ENCODE data around the gene WEE1.
A peak's percentile ranks its signal among the peaks of the same experiment; 100 is the strongest.
"Not testable (repeated sequence)": the region's sequence is repeated elsewhere in the genome, so short reads cannot be mapped to it uniquely, and the experiment has no call there.

The WEE1 gene

DNA sequence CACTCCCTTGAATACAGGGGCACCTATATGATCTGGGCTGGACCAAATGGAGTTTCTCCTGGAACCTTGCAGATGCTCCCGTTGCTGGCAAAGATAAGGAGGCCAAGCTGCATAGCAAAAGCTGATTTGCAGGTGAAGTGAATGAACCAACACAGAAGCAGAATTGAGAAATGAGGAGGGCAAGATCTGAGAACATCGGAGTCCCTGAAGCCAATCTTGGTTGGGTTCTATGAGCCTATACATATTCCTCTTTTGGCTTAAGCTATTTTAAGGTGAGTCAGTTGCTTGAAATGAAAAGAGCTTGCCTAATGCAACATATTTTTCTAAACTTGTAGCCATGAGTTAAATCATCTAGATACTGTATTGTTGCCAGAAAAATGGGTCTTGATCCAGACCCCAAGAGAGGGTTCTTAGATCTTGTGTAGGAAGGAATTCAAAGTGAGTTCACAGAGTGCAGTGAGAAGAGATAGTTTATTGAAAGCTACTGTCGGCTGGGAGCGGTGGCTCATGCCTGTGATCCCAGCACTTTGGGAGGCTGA lies 23.5 kb downstream of the WEE1 start:
- DNase-seq (ENCODE audit: low read depth in 3 of 3) = no peak

DNA sequence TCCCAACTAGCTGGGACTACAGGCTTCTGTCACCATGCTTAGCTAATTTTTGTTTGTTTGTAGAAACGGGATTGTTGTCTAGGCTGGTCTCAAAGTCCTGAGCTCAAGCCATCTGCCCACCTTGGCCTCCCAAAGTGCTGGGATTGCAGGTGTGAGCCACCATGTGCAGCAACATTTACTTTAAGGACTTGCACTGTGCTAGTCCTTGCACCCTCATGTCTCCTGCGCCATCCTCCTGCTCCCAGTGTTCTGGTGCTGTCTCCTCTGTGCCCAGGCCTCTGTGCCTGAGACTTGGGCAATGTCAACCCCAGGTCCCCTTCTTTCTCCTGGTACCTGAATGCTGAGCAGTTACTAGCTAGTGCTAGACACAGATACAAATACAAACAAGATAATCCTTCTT lies 26.7 kb downstream of the WEE1 start:
- no peak for DNase-seq (ENCODE audit: low read depth in 3 of 3)

DNA sequence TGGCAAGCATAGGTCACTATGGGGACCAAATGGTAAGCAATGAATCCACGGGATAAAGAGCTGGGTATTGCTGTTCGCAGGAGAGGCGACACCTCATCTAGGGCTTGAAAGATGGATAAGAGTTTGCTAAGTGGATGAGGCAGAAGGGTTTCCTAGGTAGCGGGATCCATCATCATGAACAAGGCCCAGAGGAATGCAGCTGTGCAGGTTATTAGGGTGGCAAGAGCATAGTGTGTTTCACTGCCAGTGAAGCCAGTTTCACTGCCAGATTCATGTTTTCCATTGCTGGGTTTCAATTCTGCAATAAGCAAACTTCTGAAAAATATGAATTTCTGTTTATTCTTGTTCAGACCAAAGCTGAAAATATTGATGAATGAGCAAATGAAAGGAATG lies 27.2 kb downstream of the WEE1 start:
- DNase-seq (ENCODE audit: low read depth in 3 of 3) = peak in 1 of 3 experiments; percentile 13

DNA sequence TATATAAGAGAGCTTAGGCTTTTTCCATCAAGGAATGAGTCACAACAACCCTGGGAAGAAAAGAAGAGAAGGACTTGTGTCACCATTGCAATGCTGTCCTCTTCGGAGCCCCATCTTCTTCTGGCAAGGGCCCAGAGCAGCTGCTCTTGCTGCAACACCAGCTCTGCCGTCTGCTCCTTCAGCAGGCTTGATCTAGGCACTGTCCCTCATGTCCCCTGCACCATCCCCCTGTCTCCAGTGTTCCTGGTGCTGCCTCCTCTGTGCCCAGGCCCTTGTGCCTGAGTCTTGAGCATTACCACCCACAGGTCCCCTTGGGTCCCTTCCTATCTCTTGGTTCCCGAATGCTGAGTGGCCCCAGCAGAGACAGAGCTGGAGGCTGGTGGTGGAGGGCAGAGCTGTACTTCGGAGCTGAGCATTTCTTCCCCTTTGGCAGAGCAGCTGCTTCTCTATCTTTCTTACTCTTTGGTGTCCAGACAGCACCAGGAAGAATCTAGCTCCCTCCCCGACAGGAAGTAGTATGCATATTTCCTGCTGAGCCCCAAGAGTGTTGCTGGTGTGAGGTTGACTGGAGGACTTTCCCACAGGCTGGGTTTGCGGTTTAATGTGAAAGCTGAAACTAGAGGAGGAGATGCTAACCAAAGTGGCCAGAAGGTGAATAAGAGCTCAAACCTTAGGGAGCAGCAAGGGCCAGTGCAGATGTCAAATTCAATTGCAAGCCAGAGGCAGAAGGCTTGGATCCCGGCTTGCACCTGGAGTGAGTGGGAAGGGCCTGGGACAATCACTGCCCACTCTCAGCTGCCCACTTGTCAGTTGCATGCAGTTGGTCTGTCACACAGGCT lies 27.8 kb downstream of the WEE1 start:
- peak; percentile 21 to 68 (median 37) for DNase-seq (ENCODE audit: low read depth in 3 of 3)

DNA sequence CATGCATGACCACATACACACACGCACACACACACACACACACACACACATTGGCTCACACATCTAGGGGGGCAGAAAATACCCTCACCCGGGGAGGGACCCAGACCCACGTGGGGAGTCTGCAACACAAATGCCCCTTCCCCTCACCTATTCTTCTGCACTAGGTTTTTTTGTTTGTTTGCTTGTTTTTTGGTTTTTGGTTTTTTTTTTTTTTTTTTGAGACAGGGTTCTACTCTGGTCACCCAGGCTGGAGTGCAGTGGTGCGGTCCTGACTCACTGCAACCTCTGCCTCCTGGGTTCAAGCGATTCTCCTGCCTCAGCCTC lies 28.4 kb downstream of the WEE1 start:
- DNase-seq (ENCODE audit: low read depth in 3 of 3) = no peak

DNA sequence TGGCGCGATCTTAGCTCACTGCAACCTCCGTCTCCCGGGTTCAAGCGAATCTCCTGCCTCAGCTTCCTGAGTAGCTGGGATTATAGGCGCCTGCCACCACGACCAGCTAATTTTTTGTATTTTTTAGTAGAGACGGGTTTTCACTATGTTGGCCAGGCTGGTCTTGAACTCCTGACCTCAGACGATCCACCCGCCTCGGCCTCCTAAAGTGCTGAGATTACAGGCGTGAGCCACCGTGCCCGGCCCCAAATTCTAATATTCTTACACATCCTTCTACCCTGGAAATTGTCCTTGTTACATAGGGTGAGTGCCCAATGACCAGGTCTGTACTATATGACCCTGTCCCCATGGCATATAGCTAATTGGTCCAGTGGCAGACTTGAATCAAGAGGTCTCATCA lies 29.7 kb downstream of the WEE1 start:
- DNase-seq (ENCODE audit: low read depth in 3 of 3) = not testable (repeated sequence)

- no peak for DNase-seq (ENCODE audit: low read depth in 3 of 3)
These were observed 30.7 kb downstream of the WEE1 start for GRCh38 chr11:9604134-9604533.

- no peak for DNase-seq (ENCODE audit: low read depth in 3 of 3)
These were observed 32.3 kb downstream of the WEE1 start for GRCh38 chr11:9605742-9606141.

DNA sequence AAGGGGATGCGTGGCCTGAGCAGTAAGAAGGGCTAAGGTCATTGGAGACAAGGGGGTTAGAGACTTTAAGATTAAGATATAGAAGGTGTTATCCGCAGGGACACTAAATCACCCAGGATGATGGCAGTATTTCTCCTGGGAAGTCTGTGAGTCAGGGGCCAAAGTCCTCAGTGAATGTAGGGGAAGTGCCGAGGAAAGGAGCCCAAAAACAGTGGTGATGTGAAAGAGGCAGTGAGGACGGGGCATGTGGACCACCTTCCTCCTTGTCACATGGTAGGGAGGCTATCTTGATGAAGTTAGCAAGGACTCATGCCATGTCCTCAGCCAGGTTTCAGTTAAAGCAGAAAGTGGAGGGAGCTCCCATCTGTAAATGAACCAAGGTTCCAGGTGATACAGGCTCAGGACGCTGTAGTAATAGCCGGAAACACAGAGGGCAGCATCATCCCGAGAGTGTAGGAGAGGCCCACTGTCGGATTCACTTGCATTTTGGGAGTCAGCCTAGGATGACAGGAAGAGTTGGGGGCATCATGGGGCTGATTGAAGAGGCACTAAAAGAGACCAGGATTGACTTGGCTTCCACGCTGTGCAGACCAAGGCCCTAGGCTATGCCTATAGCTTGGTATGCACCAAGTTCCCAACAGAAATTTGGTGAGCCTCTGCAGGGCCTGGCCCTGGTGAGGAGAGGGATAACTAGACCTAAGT lies 33.5 kb downstream of the WEE1 start:
- no peak for DNase-seq (ENCODE audit: low read depth in 3 of 3)

DNA sequence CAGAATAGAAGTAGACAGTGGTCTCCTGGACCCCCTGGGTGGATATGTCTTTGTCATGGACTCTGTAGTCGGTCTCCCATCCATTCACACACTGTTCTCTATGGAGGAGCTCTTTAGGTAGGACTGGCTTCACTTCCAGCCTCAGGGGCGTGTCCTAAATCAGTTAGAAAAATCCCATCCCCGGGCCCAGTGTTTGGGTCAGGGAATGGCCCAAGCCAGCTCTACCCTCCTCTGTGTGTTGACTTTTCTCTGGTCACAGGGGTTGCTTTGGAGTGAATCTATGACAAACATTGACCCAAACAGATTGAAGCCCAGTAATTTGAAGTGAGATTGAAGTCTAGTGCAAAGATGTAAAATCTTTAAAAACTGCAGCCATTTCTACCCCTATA lies 34.0 kb downstream of the WEE1 start:
- no peak for DNase-seq (ENCODE audit: low read depth in 3 of 3)

GRCh38 chr11:9609002-9609759 lies 35.7 kb downstream of the WEE1 start:
- DNase-seq (ENCODE audit: low read depth in 3 of 3) = no peak

DNA sequence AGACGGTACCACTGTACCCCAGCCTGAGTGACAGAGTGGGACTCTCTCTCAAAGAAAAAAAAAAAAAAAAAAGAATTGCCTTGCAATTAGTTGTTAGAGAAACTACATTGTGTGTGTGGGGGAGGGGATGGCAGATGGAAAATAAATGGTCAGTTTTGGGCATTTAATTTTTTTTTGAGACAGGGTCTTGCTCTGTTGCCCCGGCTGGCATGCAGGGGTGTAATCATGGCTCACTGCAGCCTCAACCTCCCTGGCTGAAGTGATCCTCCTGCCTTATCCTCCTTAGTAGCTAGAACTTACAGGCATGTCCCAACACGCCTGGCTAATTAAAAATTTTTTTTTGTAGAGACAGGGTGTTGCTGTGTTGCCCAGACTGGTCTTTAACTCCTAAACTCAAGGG lies 36.4 kb downstream of the WEE1 start:
- no peak for DNase-seq (ENCODE audit: low read depth in 3 of 3)

DNA sequence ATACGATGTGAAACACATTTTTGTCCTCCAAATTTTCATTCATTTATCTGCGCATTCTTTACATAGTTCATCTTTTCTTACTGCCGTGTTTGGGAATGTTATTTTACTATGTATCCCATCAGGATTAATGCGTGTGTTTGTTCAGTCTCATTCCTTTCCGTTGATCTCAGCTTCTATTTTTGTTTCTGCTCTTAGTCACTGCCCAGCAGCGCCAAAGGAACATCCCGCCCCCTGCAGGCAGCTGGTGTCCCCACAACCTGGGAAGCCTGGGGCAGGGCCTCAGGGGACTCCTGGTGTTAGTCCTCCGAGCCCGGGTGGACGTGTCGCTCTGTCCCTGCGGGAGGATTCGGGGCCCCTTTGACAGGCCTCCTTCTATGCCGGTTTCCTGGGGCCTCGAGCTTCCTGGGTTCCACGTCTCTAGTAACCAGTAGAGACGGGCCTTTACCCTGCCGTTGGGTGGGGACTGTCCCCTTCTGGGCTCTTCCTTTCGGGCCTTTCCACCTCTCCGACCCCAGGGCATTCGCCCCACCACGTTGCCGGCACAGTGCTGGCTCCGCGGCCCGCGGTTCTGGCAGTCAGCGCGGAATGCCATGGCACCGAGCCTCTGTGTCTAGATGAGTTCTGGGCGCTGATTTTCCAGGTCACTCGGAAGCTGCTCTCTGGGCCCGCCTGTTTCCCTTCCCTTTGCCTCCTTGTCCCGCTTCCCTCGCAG lies 39.8 kb downstream of the WEE1 start:
- DNase-seq (ENCODE audit: low read depth in 3 of 3) = peak; percentile 70 to 89 (median 75)

- DNase-seq (ENCODE audit: low read depth in 3 of 3) = peak; percentile 82 to 94 (median 87)
These were observed 40.6 kb downstream of the WEE1 start for GRCh38 chr11:9613830-9614762.

- no peak for DNase-seq (ENCODE audit: low read depth in 3 of 3)
These were observed 41.6 kb downstream of the WEE1 start for GRCh38 chr11:9615031-9615451.

DNA sequence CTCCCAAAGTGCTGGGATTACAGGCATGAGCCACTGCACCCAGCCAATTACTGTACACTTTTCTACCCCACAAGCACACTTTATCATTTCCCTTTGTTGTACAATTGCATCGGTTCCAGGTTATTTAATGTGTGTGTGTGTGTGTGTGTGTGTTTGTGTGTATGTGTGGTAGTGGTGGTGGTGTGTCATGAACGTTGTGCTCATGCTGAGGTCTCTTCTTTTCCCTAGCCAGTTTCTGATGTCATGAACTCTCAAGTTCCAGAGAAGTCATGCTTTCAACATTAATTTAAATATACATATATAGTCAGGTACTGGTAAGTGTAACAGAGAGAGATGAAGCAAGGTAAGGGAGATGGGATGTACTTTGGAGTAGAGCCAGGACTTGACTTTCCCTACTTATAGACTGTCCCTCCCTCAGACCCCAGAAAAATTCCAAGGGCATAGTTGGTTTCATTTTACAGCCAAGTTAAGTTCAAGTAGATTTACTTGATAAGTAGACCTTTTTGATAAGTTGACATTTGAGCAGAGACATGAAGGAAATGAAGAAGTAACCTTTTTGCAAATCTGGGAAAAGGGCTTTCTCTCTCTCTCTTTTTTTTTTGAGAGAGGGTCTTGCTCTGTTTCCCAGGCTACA lies 42.7 kb downstream of the WEE1 start:
- no peak for DNase-seq (ENCODE audit: low read depth in 3 of 3)

DNA sequence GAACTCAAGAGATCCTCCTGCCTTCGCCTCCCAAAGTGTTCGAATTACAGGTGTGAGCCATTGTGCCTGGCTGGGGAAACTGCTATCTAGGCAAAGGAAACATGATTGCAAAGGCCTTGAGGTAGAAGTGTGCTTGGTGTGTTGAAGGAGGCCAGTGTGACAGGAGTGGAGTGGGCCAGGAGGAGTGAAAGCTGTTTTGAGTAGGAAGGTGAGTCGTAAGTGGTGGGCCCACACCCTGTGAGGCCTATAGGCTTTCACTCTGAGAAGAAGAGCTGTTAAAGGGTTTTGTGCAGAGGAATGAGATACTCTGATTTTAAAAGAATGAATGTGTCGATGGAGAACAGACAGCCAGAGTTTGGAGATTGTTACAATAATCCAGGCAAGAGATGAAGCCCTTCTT lies 43.4 kb downstream of the WEE1 start:
- no peak for DNase-seq (ENCODE audit: low read depth in 3 of 3)

GRCh38 chr11:9617940-9618339 lies 44.5 kb downstream of the WEE1 start:
- no peak for DNase-seq (ENCODE audit: low read depth in 3 of 3)

DNA sequence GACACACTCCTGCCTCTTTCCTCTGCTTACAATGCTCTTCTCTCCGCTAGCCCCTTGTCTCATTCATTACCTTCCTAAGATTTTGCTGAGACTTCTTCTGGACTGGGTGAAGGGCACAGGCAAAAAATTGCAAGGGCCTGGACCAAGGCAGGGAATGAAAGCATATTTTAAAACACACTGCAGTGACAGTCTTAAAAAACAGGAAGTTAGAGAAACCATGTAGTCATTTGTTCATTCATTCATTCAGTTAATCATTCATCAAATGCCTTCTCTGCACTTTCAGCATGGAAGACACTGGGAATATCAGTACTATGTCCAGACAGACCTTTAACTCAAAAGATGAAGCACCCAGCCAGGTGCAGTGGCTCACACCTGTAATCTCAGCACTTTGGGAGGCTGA lies 45.5 kb downstream of the WEE1 start:
- DNase-seq (ENCODE audit: low read depth in 3 of 3) = no peak

DNA sequence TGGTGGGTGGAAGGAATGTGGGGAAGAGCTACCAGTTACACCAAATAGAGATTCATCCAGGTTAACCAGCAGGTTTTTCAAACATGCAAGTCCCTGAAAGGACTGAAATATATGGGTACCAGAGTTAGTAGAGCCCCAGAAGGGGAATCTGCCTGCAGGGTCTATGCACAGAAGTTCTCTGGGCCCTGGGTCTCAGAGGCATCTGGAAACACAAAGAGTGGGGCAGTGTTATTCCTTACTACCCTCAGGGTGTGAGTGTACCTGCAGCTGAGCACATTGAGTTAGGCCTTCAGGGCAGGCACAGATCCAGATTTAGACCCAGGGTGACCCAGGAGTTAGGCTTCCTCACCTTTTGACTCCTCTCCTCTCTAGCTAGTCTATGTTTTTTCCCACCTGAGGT lies 46.5 kb downstream of the WEE1 start:
- DNase-seq (ENCODE audit: low read depth in 3 of 3) = no peak
